OCI-M2 (cell line): Measurements from ENCODE around the gene HSPG2.

ENCODE experiments used
- DNase-seq: peaks from one replicate; lab custom pipeline; 2025; ENCODE audit not compliant: unreplicated experiment; lab: John Stamatoyannopoulos, UW

The HSPG2 gene

DNA sequence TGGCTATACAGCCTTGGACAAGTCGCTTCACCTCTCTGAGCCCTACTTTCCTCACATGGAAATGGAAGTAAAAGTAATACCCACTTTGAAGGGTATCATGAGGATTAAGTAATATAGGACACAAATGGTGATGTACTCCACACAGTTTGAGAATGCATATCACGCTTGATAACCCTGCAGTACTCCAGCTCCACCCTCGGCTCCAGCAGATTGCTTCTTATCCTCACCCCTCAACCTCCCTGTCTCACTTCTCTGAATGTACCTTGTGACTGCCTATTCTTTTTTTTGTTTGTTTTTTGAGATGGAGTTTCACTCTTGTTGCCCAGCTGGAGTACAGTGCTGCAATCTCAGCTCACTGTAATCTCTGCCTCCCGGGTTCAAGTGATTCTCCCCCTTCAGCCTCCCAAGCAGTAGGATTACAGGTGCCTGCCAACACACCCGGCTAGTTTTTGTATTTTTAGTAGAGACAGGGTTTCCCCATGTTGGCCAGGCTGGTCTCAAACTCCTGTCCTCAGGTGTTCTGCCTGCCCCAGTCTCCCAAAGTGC lies 69.6 kb downstream of the HSPG2 start:
- DNase-seq, result no peak

DNA sequence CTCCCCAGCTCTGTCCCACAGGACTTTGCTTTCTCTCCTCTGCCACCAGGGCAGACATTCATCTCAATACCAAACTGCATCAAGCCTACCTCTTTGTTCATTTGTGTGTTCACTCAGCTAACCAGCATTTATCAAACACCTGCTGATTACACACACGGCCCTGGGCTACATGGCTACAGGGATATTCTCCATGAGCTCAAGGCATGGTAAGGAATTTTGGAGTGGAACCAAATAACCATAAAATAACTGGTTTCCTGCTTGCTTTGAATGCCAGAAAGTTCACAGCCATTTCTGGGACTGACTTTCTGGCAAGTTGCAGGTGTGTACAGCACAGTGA lies 70.4 kb downstream of the HSPG2 start:
- DNase-seq, result no peak

DNA sequence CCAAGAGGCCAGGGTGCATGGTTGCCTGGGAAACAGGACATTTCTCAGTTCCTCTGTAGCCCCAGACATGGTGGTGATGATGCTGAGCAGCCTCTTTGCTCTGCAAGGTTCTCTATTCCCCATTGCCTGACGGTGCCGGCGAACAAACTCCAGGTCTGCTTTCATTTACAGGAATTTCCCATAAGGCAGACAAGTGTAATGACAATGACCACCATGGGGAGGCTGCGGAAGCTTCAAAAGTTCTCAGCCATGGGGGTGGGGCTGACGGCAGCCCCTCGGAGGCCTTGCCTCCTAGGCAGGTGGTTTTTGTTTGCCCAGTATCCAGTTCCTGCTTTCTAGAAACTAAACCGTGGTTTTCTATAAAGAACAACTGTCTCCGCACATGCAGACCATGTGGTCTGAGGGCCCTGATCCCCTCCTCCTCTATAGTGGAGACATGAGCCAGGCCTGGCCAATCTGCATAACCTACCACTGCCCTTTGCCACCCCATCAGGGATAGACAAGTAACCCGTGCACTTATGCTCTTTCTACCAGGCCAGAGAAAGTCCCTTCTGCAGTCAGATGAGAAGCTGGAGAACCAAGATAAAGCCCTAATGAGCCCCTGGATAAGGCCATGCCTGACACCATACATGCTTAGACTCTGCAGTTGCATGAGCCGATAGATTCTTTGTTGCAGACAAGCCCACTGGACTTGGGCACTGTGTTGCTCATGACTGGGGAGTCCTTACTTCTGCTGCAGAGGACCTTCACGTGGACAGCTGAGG lies 71.0 kb downstream of the HSPG2 start:
- DNase-seq, result peak; percentile 30

DNA sequence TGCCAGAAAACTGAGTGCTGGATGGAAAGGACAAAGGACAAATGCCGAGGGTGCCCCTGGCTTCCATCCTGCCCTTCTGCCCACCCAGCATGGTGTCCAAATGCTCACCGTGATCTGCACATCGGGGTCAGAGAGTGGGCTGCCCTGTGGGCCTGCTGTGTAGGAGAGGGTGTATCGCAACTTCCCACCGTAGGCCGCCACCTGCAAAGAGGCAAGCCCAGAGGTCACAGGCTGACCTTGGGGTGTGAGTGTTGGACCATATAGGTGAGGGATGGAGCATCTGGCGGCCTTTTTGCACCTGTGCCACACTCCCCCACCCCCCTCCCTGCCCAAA lies 71.5 kb downstream of the HSPG2 start:
- DNase-seq, result no peak

DNA sequence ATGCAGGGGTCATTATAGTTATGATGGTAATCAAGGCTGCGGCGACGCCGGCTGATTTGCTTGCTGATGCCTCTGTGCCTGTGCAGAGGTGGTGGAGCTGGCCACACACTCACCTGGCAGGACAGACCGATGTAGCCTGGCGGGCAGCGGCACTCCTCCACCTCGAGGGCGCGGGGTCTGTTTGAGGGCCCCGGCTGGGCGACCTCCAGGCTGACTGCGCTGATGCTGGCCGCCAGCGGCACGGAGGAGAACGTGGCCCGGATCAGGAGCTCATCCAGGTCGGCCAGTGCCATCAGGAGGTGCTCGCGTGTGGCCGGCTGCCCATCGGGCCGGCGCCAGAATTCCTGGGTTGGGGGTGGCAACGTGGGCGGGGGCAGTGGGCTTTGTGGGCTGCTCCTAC lies 72.4 kb downstream of the HSPG2 start:
- DNase-seq, result no peak

DNA sequence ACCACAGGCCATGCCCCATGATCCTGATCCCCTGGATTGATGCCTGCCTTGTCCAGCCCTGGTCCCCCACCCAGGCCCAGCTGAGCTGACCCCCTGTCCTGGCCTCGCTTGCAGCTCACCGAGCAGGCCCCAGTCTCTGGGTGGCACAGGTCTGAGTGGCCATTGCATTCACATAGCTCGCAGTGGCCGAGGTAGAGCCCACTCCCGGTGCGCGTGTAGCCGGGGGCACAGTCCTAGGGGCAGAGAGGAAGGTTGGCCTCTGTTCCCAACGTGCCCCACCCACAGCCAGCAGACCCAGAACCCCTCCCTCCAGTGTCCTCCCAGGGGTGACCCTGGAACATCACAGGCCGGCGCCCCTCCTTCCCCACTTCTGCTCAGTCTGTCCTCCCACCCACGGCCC lies 73.1 kb downstream of the HSPG2 start:
- DNase-seq, result no peak

DNA sequence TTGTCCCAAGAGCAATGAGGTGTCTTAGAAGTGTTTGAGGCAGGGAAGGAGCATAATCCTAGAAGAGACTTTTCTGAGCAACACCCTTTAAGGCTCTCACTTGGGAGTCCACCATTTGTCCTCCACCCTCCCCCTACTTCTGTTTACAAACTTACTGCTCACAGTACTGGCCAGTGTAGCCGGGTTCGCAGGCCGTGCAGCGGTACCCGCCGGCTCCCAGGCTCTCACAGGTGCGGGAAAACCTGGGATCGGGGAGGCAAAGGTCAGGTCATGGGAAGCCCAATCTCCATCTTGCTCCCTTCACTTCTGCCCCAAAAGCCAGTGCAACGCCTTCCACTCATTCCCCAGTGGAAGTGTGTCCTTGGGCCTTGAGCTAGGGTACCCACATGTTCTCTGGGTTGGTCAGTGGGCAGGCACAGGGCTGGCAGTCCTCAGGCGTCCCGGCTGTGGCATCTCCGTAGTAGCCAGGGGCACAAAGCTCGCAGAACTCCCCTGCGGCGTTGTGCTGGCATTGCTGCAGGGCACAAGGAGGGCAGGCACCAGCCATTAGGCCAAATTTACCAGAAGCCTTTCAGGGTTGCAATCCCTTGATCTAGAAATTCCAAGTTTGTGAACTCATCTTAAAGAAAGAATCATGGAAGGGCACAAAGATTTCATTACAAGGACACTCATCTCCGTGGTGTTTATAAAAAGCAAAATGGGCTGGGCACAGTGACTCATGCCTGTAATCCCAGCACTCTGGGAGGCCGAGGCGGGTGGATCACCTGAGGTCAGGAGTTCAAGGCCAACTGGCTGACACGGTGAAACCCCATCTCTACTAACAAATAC lies 75.3 kb downstream of the HSPG2 start:
- DNase-seq, result no peak

DNA sequence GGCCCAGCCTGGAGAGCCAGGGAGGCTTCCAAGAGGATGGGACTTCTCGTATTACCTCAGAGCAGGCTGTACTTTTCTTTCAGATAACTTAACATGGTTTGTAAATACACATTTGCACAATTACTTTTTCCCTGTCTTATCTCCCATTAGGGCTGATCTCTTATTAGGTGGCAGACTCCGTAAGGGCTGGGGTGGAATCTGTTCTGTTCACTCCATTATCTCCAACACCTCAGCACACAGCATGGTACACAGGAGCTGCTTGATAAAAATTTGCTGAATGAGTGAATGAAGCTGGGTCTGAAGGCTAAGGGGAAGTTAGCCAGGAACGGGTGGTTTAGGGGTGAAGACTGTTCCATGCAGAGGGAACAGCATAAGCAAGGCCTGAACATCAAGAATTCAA lies 76.1 kb downstream of the HSPG2 start:
- DNase-seq, result no peak

DNA sequence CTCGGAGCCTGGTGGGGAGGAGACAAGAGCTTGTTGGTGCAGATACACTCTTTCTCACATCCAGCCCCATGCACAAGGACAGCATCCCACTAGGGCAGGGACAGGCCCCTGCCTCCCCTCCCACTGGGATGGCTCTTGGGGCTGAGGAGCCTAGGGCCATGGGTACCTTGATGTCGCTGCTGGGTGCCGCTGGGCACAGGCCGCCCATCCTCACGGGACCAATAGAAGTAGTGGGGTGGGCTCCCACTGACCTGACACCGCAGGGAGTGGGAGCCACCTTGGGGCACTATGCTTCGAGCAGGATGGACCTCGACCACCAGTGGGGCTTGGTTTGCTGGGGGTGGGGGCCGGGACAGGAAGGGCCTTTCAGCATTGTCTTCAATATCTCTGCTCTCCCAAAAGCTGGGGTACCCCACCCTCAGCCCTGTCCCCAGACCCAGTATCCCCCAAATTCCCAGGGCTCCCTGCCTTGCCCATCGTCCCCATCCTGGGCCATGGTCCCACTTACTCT lies 77.4 kb downstream of the HSPG2 start:
- no peak for DNase-seq

DNA sequence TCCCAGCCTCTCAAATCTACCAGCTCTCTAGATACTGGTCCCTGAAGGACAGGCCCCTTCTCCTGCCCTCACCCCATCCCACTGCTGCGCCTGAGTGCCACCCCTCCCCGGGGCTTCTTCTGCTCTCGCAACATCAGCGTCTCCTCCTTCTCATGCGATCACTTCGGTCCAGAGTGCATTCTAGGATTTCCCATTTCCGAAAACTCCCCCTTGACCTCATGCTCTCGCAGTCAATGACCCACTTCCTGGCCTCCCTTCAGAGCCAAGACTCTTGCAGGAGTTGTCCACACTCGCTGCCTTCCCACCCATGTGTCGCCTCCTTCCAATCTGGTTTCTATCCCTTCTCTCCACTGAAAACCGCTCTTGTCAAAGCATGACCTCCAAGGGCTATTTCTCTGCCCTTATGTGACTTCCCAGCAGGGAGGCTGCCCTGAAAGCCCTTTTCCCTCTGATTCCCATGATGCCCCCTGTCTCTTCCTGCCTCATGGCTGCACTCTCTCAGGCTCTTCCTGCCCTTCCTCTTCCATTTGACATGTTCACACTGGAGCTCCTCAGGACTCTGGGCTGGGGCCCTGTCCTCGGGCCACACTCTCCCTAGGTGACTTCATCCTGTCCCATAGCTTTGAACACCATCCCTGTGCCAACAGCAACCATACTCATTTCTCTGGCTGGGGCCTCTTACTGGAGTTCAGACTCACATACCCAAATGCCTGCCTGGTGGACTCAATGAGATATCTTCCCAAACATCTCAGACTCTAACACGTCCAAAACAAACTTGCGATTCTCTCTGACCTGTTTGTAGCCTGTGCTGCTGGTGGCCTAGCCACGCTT lies 79.1 kb downstream of the HSPG2 start:
- no peak for DNase-seq

DNA sequence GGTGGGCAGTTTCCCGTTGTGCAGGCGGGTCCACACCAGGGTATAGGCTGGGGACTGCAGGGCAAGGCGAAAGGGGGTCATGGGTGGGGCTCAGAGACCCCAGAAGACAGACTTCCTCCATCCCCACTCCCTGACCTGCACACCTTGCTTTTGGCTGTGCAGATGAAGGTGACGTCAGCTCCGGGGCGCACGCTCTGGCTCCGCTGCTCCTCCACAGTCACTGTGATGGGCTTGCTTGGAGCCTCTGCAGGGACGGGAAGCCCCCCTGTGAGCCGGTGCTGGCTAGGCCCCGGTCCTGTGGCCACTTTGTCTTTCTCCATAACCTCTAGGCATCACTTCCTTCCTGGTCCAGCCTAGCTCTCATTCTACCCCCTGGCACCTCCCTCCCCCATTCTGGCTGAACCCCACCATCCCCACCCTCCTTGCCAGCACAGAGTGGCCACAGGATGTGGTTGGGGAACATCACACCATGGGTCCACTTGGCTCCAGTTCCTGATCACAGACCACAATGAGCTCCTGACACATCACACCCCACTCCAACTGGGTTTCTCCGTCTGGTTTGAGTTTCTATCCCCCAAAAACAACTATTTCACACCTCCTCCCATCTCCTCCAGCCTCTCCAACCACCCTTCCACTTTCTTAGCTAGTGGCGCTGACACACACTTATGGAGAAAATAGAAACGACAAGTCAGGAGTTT lies 79.8 kb downstream of the HSPG2 start:
- DNase-seq, result no peak

DNA sequence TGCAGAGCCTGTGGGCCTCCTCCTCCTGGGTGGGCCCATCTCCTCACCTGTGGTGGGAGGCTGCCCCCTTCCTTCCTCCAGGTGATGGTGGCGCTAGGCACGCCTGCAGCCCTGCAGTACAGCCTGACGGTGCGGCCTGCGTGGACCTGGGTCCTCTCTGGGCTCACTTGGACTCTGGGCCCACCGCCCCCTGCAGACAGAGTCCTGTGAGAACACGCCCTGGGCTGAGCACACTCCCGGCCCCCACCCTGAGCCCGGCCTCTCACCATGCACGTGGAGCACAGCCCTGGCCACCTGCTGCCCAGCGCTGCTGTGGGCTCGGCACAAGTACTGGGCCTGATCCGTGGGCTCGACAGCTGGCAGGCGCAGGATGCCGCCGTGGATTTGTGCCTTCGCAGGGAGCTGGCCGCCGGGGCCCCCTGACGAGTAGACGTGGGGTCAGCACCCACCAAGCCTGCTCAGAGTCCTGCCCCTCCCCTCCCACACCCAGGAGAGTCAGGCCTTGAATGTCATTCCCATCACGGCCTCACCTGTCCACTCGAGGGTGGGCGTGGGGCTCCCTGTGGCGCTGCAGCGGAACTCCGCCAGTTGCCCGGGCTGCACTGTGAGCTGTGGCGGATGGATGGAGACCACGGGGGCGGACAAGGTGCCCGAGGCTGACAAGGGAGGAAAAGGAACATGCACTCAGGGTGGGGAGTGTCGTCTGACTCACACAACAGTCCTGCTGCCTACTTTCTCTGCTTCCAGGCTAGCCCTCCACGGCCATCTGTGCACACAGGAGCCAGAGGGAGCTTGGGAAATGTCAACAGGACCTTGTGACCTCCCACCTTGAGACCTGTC lies 81.6 kb downstream of the HSPG2 start:
- no peak for DNase-seq

DNA sequence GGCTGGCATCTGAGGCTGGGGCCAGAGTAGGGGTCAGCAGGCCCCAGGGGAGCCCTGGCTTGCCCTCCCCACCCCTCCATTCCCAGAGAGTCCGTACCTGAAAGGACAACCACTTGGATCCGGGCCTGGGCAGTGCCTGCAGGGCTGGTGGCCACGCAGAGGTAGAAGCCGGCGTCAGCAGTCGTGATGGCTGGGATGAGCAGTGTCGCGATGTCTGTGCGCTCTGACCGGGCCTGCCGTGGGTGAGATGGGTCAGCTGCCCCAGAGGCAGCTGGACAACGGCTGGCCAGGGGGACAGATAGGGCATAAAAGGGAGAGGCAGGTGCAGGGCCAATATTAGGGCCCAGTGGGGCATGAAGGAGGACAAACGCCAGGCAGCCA lies 82.4 kb downstream of the HSPG2 start:
- DNase-seq, result no peak

DNA sequence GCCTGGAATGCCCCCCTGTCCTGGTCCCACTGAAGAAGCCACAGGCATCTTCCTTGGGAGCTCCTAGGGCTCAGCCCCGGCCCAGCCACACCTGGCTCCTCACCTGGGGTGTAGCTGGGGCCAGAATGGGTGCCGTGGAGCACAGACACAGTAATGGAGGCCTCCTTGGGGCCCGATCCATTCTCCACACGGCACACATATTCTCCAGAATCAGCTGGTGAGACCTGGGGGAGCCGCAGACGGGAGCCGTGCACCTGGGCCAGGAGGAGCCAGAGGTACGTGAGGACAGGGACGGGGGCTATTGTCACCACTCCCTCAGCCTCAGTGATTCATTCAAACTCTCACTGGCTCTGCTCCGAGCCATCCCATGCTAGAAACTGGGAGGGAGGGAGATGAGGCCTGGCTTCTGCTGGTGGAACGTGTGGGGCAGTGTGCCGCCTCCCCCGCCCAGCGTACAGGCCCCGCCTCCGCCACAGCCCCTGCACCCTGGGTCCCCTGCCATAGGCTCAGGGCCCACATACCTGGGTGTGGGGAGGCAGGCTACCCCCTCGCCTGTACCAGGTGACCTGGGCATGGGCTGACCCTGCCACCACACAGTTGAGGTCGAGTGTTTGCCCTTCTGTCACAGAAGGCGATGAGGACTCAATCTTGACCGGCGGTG lies 82.9 kb downstream of the HSPG2 start:
- DNase-seq, result no peak

DNA sequence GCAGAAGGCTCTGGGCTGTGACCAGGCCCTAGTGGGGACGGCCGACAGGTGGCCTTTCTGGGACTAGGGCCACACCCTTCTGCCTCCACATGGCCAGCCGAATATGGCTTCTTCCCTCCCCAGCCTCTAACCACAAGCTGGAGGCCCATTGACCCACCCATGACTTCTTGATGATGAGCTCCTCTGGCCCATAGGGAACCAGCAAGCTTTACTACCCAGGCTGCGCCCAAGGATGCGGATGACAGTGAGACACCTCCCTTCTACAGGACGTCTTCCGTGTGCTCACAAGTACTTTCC lies 84.0 kb downstream of the HSPG2 start:
- no peak for DNase-seq

DNA sequence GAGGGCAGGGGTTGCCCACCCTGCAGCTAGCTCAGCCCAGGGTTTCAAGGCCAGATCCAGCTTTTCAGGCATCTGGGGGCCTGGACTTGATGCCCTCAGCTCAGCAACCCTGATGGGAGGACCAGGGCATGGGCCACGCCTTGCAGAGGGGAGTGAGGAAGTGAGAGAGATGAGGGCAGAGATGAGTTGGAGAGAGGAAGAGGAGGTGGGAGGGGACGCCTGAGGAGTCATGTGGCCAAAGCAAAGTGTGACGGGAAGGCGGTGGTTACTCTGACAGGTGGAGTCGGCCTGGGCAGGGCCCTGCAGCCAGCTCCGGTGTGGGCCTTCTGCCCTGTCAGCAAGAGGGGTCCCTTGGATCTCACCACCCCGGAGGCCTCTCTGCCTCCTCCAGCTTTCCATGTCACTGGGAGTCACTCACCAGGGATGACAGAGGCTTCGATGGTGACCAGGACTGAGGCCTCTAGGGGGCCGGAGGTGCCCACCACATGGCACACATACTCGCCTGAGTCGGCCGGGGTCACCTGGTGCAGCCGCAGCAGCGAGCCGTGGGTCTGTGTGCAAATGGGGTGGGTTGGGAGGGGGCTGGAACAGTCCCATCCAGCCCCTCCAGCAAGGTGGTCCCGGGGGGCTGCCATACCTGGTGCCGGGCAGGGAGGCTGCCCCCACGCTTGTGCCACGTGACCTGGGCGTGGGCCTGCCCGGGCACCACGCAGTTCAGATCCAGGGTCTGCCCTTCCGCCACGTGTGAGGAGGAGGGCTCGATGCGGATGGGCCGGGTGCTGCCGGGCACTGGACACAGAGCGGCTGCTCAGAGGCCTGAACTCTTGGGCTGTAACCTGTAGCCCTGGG lies 84.6 kb downstream of the HSPG2 start:
- no peak for DNase-seq

DNA sequence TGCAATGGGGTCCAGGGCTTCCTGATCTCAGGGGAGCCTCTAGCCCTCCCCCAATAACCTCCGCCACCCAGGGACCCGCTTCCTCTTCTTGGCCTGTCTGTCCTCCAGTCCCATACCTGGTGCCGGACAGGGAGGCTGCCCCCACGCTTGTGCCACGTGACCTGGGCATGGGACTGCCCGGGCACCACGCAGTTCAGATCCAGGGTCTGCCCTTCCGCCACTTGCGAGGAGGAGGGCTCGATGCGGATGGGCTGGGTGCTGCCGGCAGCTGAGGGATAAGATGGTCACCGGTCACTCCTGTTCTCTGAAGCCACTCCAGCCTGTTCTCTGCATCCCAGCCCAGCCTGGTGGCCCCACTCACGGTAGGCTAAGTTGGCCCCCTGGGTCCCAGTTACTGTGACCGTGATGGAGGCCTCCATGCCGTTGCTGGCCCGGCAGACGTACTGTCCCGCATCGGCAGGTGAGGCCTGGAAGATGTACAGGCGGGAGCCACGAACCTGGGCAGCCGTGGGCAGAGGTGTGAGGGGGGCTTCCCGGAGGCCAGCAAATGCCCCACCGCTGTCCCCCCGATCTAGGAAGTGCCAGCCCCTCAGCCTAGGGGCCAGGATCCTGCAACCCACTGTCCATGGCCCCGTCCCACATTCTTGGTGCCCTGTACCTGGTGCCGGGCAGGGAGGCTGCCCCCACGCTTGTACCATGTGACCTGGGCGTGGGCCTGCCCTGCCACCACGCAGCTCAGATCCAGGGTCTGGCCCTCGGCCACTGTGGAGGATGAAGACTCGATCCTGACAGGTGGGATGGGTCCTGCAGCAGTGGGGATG lies 85.5 kb downstream of the HSPG2 start:
- DNase-seq, result no peak
